ENCODE data around the gene HOXA4.

HOXA4 gene

DNA sequence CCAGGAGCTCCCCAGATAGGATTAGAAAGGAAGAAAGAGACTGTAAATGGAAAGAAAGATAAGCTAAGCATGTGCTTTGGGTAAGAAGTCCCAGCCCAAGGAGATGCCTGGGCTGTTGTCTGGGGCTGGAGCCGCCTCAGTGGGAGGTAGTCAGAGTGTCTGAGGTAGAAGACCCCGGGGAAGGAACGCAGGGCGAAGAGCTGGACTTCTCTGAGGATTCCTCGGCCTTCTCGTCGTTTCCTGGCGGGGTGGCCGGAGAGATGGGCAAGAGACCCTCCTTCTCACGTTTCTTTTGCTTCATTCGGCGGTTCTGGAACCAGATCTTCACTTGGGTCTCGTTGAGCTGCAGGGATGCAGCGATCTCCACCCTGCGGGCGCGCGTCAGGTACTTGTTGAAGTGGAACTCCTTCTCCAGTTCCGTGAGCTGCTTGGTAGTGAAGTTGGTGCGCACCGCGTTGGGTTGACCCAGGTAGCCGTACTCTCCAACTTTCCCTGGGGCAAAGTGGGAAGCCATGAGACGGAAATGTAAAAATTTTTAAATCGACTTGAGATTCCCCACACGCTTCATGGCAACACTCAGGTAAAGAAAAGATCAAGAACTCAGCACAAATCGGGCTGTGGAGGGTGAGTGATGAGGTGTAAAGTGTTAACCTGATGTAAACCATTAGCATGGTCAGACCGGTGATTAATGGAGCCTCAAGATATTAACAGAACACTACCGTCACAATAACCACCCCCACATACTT lies 36.1 kb downstream of the HOXA4 start:
- TF ChIP-seq CTCF (IDR thresholded peaks at IDR 0.05) = no peak
- Mint-ChIP-seq H3K36me3 (ENCODE audit: low read depth) (peaks cover 42% of the 10 kb centered on the region), H3K4me1 (peaks cover 53% of the 10 kb centered on the region), H3K9me3 (no peaks in the 10 kb centered on the region), H3K27ac (peak overlapping the region; percentile 97), H3K27me3 (ENCODE audit: low read depth, poor library complexity) (peaks cover 3% of the 10 kb centered on the region), H3K4me3 (peak overlapping the region; percentile 99)
- peak; percentile 41 for DNase-seq

- no peak for TF ChIP-seq CTCF (IDR thresholded peaks at IDR 0.05)
- DNase-seq = no peak
- peaks cover 31% of the 10 kb centered on the region for H3K36me3 Mint-ChIP-seq (ENCODE audit: low read depth)
- peak overlapping the region; percentile 98 for H3K27ac Mint-ChIP-seq
- peaks cover 5% of the 10 kb centered on the region for H3K9me3 Mint-ChIP-seq
- peaks cover 3% of the 10 kb centered on the region for H3K27me3 Mint-ChIP-seq (ENCODE audit: low read depth, poor library complexity)
- peaks cover 58% of the 10 kb centered on the region for H3K4me1 Mint-ChIP-seq
- H3K4me3 Mint-ChIP-seq = peak overlapping the region; percentile 99
Observed at GRCh38 chr7:27093184-27093895, 37.2 kb downstream of the HOXA4 start.

GRCh38 chr7:27092819-27093110 lies 37.8 kb downstream of the HOXA4 start:
- Mint-ChIP-seq H3K36me3 (ENCODE audit: low read depth) (peaks cover 25% of the 10 kb centered on the region), H3K27me3 (ENCODE audit: low read depth, poor library complexity) (peaks cover 6% of the 10 kb centered on the region), H3K9me3 (peaks cover 5% of the 10 kb centered on the region), H3K27ac (peak overlapping the region; percentile 98), H3K4me3 (peak overlapping the region; percentile 99), H3K4me1 (peaks cover 62% of the 10 kb centered on the region)
- TF ChIP-seq CTCF (IDR thresholded peaks at IDR 0.05) = no peak
- no peak for DNase-seq

- no peak for TF ChIP-seq CTCF (IDR thresholded peaks at IDR 0.05)
- Mint-ChIP-seq H3K9me3 (peaks cover 11% of the 10 kb centered on the region), H3K36me3 (ENCODE audit: low read depth) (peaks cover 25% of the 10 kb centered on the region), H3K4me1 (peaks cover 67% of the 10 kb centered on the region), H3K4me3 (peak overlapping the region; percentile 99), H3K27ac (peak overlapping the region; percentile 98), H3K27me3 (ENCODE audit: low read depth, poor library complexity) (peaks cover 6% of the 10 kb centered on the region)
- peak; percentile 40 for DNase-seq
Observed at GRCh38 chr7:27091941-27092818, 38.4 kb downstream of the HOXA4 start.

- H3K4me3 Mint-ChIP-seq = peak overlapping the region; percentile 99
- peaks cover 12% of the 10 kb centered on the region for H3K9me3 Mint-ChIP-seq
- peaks cover 6% of the 10 kb centered on the region for H3K27me3 Mint-ChIP-seq (ENCODE audit: low read depth, poor library complexity)
- H3K4me1 Mint-ChIP-seq = peaks cover 69% of the 10 kb centered on the region
- no peak for TF ChIP-seq CTCF (IDR thresholded peaks at IDR 0.05)
- no peak for DNase-seq
- H3K27ac Mint-ChIP-seq = peak overlapping the region; percentile 98
- peaks cover 24% of the 10 kb centered on the region for H3K36me3 Mint-ChIP-seq (ENCODE audit: low read depth)
Observed at GRCh38 chr7:27091105-27091504, 39.5 kb downstream of the HOXA4 start.
